Measurements from ENCODE around the gene TTLL4. TPM values are rescaled to one million over a fixed set of nuclear protein-coding genes. Genes with fewer than 3 reads are reported as not detected.

The TTLL4 gene
- total RNA-seq, 2 experiments from 2014 or later: 31.6 TPM

DNA sequence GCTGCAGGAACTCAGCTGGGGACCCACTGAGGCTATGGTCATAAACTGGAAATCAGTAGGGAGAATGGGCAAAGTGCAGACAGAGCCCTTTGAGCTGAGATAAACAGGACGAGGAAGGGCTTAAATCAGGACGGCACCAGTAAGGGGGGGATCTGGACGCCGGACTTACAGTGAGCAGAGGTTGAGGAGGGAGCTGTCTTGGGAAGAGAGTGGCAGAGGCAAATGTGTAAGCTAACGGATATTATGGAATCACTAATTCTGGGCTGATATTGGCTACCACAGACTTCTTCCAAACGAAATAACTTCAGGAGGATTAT is 71.9 kb downstream of the TTLL4 start:
- Mint-ChIP-seq H3K27ac (no peak overlapping the region), H3K9me3 (peaks cover 8% of the 10 kb centered on the region), H3K36me3 (ENCODE audit: low read depth) (no peaks in the 10 kb centered on the region), H3K27me3 (peaks cover 46% of the 10 kb centered on the region), H3K4me1 (no peaks in the 10 kb centered on the region), H3K4me3 (no peak overlapping the region)
- DNase-seq: no peak
- ChIA-PET POLR2A (no interaction called here), CTCF (interaction anchor here (0.8 to 1.2 kb wide), 2 partner anchors 9 to 65 kb away, joined by 3 read pairs; no protein-coding TSS in a partner anchor)

DNA sequence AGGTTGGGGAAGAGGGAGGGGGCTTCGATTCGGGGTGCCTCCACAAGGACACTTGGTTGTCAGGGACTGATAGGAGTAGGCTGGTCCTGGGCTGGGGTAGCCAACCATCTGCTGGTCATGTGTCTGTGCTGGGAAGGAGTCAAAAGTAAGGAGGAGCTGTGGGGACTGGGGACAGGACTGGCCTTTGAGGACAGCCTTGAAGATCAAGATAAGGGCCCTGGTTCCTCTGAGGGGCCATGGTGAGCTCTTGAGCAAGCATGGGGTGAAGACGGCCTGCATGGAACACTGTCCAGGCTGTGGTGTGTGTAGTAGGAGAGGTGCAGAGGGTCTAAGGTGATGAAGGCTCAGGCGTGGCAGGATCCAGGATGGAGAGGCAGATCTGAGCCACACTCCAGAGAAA is 73.1 kb downstream of the TTLL4 start:
- Mint-ChIP-seq H3K27ac (no peak overlapping the region), H3K4me3 (no peak overlapping the region), H3K4me1 (no peaks in the 10 kb centered on the region), H3K27me3 (peaks cover 46% of the 10 kb centered on the region), H3K9me3 (peaks cover 4% of the 10 kb centered on the region), H3K36me3 (ENCODE audit: low read depth) (no peaks in the 10 kb centered on the region)
- CTCF ChIA-PET: no interaction called here
- DNase-seq: no peak
- POLR2A ChIA-PET: no interaction called here

DNA sequence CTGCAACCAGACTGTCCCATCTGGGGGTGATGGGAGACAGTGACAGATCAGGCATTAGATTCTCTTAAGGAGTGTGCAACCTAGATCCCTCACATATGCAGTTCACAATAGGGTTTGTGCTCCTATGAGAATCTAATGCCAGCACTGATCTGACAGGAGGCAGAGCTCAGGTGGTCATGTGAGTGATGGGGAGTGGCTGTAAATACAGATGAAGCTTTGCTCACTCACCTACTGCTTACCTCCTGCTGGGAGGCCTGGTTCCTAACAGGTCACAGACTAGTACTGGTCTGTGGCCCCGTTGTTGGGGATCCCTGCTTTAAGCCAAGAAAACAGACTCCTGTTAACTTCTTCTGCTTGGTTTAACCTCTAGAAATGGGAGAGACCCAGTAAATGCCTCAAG is 74.5 kb downstream of the TTLL4 start:
- no peak overlapping the region for H3K4me3 Mint-ChIP-seq
- POLR2A ChIA-PET: no interaction called here
- H3K9me3 Mint-ChIP-seq: no peaks in the 10 kb centered on the region
- CTCF ChIA-PET: interaction anchor here (0.6 kb wide), 1 partner anchor 21 kb away, joined by 5 read pairs; no protein-coding TSS in a partner anchor
- no peak overlapping the region for H3K27ac Mint-ChIP-seq
- peaks cover 45% of the 10 kb centered on the region for H3K27me3 Mint-ChIP-seq
- no peaks in the 10 kb centered on the region for H3K36me3 Mint-ChIP-seq (ENCODE audit: low read depth)
- H3K4me1 Mint-ChIP-seq: no peaks in the 10 kb centered on the region
- DNase-seq: no peak

DNA sequence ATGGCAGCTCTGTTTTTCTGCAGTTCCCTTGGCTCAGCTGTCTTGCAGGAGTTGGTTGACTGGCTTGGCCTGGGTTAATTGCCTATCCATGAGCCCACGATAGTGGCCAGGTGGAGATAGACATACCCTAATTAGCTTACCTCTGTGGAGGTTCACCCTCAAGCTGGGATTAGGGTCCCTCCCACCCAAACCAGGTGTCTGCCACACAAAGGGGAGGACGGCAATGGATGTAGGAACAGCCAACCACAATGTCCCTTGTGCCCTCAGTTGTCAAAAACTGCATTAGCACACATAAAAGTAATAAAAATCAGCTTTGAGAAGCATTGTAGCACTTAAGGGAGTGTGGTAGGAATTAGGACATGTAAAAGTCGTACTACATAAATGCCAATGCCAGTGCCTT is 75.5 kb downstream of the TTLL4 start:
- DNase-seq: no peak
- ChIA-PET POLR2A (no interaction called here), CTCF (no interaction called here)
- Mint-ChIP-seq H3K27ac (no peak overlapping the region), H3K4me1 (no peaks in the 10 kb centered on the region), H3K4me3 (no peak overlapping the region), H3K27me3 (peaks cover 39% of the 10 kb centered on the region), H3K36me3 (ENCODE audit: low read depth) (no peaks in the 10 kb centered on the region), H3K9me3 (no peaks in the 10 kb centered on the region)

DNA sequence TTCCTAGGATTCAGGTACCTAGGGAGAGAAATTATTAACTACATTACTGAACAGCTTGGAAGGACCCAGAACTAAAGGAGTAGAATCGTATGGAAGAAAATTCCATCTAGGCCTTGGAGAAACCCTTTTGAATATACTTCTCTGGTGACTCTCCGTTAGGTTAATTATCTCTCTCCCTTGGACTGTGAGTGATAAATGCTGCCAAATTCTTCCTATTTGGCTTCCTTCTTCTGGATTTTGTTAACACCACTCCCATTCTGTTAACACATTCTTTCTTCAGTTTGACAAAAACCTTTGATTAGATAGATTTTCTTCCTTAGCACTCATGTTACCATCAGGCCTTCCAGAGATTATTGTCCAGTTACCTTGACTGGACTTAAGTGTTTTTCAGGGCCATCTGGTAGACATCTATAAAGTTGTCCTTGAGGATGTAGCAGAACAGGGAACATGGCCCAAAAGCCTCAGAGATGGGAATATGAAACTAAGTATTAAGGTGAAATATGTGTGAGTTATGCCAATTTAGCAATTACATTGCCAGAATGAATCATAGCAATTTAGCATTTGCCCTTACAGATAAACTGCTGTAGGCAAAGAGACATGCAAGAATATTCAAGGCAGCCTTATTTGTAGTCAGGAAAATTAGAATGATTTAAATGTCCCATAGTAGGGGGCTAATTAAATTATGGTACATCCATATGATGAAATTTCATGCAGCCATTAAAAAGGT is 78.1 kb downstream of the TTLL4 start:
- Mint-ChIP-seq H3K36me3 (ENCODE audit: low read depth) (no peaks in the 10 kb centered on the region), H3K27me3 (peaks cover 27% of the 10 kb centered on the region), H3K27ac (no peak overlapping the region), H3K9me3 (no peaks in the 10 kb centered on the region), H3K4me3 (no peak overlapping the region), H3K4me1 (no peaks in the 10 kb centered on the region)
- ChIA-PET CTCF (interaction anchor here (0.6 kb wide), 1 partner anchor 959 kb away, joined by 4 read pairs; no protein-coding TSS in a partner anchor), POLR2A (no interaction called here)
- DNase-seq: no peak

DNA sequence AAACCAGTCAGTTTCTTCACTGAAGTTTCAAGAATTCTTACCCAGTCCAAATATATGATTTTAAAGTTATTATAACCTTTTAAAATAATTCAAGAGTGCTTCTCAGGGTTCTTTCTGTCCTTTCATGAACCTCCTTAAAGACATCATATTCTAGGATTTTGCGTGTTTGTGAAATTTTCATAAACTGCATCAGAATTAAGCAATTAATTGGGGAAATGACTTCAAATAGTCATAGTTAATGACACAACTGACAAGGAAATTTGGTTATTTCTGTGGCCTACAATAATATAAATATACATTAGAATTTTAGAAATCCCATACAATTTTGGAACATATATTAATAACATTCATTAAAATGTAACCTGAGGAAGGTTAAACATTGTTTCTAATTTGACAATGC is 81.8 kb downstream of the TTLL4 start:
- Mint-ChIP-seq H3K36me3 (ENCODE audit: low read depth) (no peaks in the 10 kb centered on the region), H3K27ac (no peak overlapping the region), H3K9me3 (no peaks in the 10 kb centered on the region), H3K4me3 (no peak overlapping the region), H3K4me1 (no peaks in the 10 kb centered on the region), H3K27me3 (peaks cover 19% of the 10 kb centered on the region)
- ChIA-PET CTCF (no interaction called here), POLR2A (no interaction called here)
- DNase-seq: no peak

DNA sequence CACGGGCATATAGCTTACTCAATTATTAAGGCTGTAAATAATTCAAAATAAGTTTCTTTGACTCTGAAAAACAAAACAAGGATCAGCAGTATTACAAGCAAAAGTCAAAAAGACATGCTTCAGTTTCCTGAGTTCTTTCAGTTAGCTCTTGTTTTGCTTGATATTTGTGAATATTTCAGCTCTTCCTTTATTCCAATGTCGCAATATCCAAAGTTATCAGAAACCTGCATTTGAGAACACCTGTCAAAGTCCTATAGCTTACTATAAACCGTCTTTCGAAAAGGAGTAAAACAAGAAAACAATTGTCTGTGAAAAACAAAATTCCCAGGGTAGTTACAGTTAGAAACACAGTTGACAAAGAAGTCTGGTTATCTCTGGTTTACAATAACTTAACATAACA is 86.1 kb downstream of the TTLL4 start:
- no peaks in the 10 kb centered on the region for H3K4me1 Mint-ChIP-seq
- peaks cover 31% of the 10 kb centered on the region for H3K27me3 Mint-ChIP-seq
- ChIA-PET POLR2A (no interaction called here), CTCF (interaction anchor here (0.6 to 1.5 kb wide), 2 partner anchors 86 to 601 kb away, joined by 3 read pairs; partner anchors contain the start of gene TTLL4)
- no peaks in the 10 kb centered on the region for H3K36me3 Mint-ChIP-seq (ENCODE audit: low read depth)
- no peak for DNase-seq
- H3K9me3 Mint-ChIP-seq: no peaks in the 10 kb centered on the region
- H3K4me3 Mint-ChIP-seq: no peak overlapping the region
- no peak overlapping the region for H3K27ac Mint-ChIP-seq

DNA sequence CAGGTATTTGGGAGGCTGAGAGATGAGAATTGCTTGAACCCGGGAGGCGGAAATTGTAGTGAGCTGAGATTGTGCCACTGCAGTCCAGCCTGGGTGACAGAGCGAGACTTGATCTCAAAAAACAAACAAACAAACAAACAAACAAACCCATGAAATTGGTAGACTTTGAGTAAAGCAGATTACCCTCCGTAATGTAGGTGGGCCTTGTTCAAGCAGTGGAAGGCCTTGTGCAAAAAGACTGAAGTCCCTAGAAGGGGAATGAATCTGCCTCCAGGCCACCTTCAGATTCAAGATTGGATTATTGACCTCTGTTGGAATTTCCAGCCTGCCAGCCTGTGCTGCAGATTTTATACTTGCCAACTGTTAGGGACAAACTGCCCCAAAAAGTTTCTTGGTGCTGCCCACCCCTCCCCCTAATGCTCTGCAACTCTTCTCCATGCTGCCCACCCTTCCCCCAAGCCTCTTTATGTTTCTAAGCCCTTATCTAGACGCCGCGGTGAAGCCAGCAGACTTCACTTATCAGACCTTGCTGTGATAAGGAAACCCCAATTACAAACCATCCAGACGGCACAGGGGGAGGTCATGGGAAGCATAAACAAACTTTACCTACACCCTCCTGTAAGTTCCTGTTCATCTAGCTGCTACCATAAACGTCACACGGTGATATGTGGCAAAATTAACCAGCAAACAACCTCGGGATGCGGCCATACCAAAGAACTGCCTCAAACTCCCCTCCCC is 88.3 kb downstream of the TTLL4 start:
- H3K4me3 Mint-ChIP-seq: no peak overlapping the region
- DNase-seq: no peak
- H3K27me3 Mint-ChIP-seq: peaks cover 26% of the 10 kb centered on the region
- H3K36me3 Mint-ChIP-seq (ENCODE audit: low read depth): no peaks in the 10 kb centered on the region
- no peak overlapping the region for H3K27ac Mint-ChIP-seq
- CTCF ChIA-PET: no interaction called here
- peaks cover 12% of the 10 kb centered on the region for H3K4me1 Mint-ChIP-seq
- POLR2A ChIA-PET: no interaction called here
- no peaks in the 10 kb centered on the region for H3K9me3 Mint-ChIP-seq

DNA sequence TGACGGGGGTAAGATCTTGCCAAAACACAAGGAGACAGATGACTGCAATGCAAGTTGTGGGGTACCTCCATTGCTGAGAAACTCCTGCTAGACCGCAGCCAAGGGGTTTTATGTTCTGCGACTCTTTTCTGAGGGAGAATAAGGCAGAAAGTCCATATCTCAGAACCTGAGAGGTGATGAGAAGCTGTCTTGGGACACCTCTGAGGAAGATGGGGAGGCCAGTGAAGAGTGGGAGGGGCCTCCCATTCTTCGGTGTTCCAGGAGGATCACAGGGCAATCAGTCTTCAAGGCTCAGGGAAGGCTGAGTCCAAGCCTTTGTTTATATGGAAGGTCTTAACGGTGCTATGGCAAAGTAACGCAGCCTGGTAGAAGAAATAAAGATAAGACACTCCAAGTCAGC is 89.4 kb downstream of the TTLL4 start:
- no peak for DNase-seq

DNA sequence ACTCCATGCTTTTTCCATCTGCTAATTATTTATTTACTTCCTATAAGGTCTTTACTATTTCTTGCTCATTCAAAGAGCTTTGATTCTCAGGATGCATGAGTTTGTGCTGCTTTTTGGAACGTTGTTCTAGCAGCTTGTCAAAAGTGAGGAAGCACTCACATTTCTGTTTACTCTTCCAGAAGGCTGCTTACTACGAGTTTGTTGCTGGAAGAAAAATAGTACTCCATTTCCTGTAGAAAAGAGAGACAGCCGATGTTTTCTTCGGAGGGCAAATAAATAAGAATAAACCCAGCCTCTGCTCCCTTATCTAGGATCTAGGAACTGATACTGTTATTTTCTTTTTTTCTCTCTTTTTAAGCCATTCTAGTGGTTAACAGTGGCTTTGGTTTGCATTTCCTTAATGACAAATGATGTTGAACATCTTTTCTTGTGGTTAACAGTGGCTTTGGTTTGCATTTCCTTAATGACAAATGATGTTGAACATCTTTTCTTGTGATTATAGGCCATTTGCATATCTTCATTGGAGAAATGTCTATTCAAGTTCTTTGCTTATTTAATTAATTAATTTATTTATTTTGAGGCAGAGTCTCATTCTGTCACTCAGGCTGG is 91.9 kb downstream of the TTLL4 start:
- ChIA-PET POLR2A (no interaction called here), CTCF (interaction anchor here (0.7 kb wide), 1 partner anchor 45 kb away, joined by 3 read pairs; no protein-coding TSS in a partner anchor)
- peaks cover 8% of the 10 kb centered on the region for H3K9me3 Mint-ChIP-seq
- H3K36me3 Mint-ChIP-seq (ENCODE audit: low read depth): no peaks in the 10 kb centered on the region
- H3K27me3 Mint-ChIP-seq: peaks cover 44% of the 10 kb centered on the region
- H3K4me3 Mint-ChIP-seq: no peak overlapping the region
- no peak overlapping the region for H3K27ac Mint-ChIP-seq
- DNase-seq: no peak
- peaks cover 13% of the 10 kb centered on the region for H3K4me1 Mint-ChIP-seq

More for the DNA sequence above, 89.4 kb downstream of the TTLL4 start:
- ChIA-PET POLR2A (no interaction called here), CTCF (no interaction called here)
- H3K27ac Mint-ChIP-seq: no peak overlapping the region
- H3K27me3 Mint-ChIP-seq: peaks cover 36% of the 10 kb centered on the region
- H3K36me3 Mint-ChIP-seq (ENCODE audit: low read depth): no peaks in the 10 kb centered on the region
- H3K4me1 Mint-ChIP-seq: peaks cover 12% of the 10 kb centered on the region
- H3K9me3 Mint-ChIP-seq: peaks cover 8% of the 10 kb centered on the region
- no peak overlapping the region for H3K4me3 Mint-ChIP-seq

DNA sequence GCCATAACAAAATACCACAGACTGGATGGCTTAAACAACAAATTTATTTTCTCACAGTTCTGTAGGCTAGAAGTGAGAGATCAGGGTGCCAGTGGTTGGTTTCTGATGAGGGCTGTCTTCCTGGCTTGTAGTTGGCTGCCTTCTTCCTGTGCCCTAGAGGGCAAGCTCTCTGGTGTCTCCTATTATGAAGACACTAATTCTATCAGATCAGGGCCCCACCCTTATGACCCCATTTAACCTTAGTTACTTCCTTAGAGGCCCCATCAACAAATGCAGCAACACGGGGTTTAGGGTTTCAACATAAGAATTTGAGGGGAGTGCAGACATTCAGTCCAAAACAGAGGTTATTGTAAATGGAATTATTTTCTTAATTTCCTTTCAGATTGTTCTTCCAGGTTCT is 94.2 kb downstream of the TTLL4 start:
- ChIA-PET POLR2A (no interaction called here), CTCF (no interaction called here)
- H3K4me1 Mint-ChIP-seq: peaks cover 13% of the 10 kb centered on the region
- DNase-seq: no peak
- no peaks in the 10 kb centered on the region for H3K36me3 Mint-ChIP-seq (ENCODE audit: low read depth)
- no peak overlapping the region for H3K4me3 Mint-ChIP-seq
- peaks cover 8% of the 10 kb centered on the region for H3K9me3 Mint-ChIP-seq
- peaks cover 40% of the 10 kb centered on the region for H3K27me3 Mint-ChIP-seq
- H3K27ac Mint-ChIP-seq: no peak overlapping the region
